ENCODE data around the gene MMP24.

The MMP24 gene

GRCh38 chr20:35279040-35279439 is 52.5 kb downstream of the MMP24 start:
- TF ChIP-seq CTCF (IDR thresholded peaks at IDR 0.05; ENCODE audit: borderline replicate concordance, control extremely low read depth, extremely low read depth, insufficient read depth, missing control alignments), result no peak
- in situ Hi-C loops (cut with MboI; ENCODE audit: low sequenced_read_pairs, unreplicated experiment), result no loop called here
- no peak for DNase-seq (ENCODE audit: low spot score)

GRCh38 chr20:35279533-35280174 is 53.2 kb downstream of the MMP24 start:
- in situ Hi-C loops (cut with MboI; ENCODE audit: low sequenced_read_pairs, unreplicated experiment), result no loop called here
- no peak for TF ChIP-seq CTCF (IDR thresholded peaks at IDR 0.05; ENCODE audit: borderline replicate concordance, control extremely low read depth, extremely low read depth, insufficient read depth, missing control alignments)

GRCh38 chr20:35280523-35280922 is 54.0 kb downstream of the MMP24 start:
- in situ Hi-C loops (cut with MboI; ENCODE audit: low sequenced_read_pairs, unreplicated experiment), result no loop called here
- DNase-seq (ENCODE audit: low spot score), result no peak

More at GRCh38 chr20:35279533-35280174, 53.2 kb downstream of the MMP24 start:
- DNase-seq (ENCODE audit: low spot score), result no peak

GRCh38 chr20:35281506-35282101 is 55.1 kb downstream of the MMP24 start:
- in situ Hi-C loops (cut with MboI; ENCODE audit: low sequenced_read_pairs, unreplicated experiment), result no loop called here
- no peak for TF ChIP-seq CTCF (IDR thresholded peaks at IDR 0.05; ENCODE audit: borderline replicate concordance, control extremely low read depth, extremely low read depth, insufficient read depth, missing control alignments)
- DNase-seq (ENCODE audit: low spot score), result no peak

More at GRCh38 chr20:35280523-35280922, 54.0 kb downstream of the MMP24 start:
- TF ChIP-seq CTCF (IDR thresholded peaks at IDR 0.05; ENCODE audit: borderline replicate concordance, control extremely low read depth, extremely low read depth, insufficient read depth, missing control alignments), result no peak

GRCh38 chr20:35283441-35284266 is 57.2 kb downstream of the MMP24 start:
- no peak for DNase-seq (ENCODE audit: low spot score)
- in situ Hi-C loops (cut with MboI; ENCODE audit: low sequenced_read_pairs, unreplicated experiment), result no loop called here

More at GRCh38 chr20:35283441-35284266, 57.2 kb downstream of the MMP24 start:
- no peak for TF ChIP-seq CTCF (IDR thresholded peaks at IDR 0.05; ENCODE audit: borderline replicate concordance, control extremely low read depth, extremely low read depth, insufficient read depth, missing control alignments)
